GM12873 (cell line): ENCODE data around the gene THRAP3.

Experiments
- TF ChIP-seq, protein P1 (sequence below): IDR thresholded peaks from 2 replicates; pipeline ENCODE4 v1.5.1; 2012; ENCODE audit warnings: low read depth, mild to moderate bottlenecking, moderate library complexity, low read length, control low read depth; ENCODE audit not compliant: insufficient read depth; ENCODE audit errors: missing control alignments

The THRAP3 gene

GRCh38 chr1:36328088-36328480 lies 103.8 kb downstream of the THRAP3 start:
- TF ChIP-seq, protein P1, sequence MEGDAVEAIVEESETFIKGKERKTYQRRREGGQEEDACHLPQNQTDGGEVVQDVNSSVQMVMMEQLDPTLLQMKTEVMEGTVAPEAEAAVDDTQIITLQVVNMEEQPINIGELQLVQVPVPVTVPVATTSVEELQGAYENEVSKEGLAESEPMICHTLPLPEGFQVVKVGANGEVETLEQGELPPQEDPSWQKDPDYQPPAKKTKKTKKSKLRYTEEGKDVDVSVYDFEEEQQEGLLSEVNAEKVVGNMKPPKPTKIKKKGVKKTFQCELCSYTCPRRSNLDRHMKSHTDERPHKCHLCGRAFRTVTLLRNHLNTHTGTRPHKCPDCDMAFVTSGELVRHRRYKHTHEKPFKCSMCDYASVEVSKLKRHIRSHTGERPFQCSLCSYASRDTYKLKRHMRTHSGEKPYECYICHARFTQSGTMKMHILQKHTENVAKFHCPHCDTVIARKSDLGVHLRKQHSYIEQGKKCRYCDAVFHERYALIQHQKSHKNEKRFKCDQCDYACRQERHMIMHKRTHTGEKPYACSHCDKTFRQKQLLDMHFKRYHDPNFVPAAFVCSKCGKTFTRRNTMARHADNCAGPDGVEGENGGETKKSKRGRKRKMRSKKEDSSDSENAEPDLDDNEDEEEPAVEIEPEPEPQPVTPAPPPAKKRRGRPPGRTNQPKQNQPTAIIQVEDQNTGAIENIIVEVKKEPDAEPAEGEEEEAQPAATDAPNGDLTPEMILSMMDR, result peak; percentile 3

GRCh38 chr1:36328713-36329112 lies 104.5 kb downstream of the THRAP3 start:
- TF ChIP-seq, protein P1, result no peak

DNA sequence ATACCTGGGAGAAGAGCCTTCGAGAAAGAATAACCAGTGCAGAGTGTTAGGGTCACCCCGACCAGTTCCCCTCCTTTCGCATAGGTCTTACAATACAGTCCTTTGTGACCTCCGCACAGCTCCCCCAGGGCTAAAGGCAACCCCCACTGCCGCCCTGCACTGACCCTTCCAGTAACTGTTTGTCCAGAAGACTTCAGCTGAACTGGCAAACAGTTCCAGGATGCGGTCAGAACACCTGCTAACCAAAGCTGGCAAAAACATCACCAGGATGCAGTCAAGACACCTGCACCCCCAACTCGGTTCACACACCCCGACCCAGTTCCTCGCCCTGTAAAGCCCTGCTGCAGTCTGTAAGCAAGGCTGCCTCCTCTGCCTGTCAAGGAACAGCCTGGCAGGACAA lies 105.6 kb downstream of the THRAP3 start:
- TF ChIP-seq, protein P1, result no peak

- TF ChIP-seq, protein P1, result no peak
These were observed 106.7 kb downstream of the THRAP3 start for GRCh38 chr1:36330940-36331339.

- TF ChIP-seq, protein P1, result no peak
These were observed 113.6 kb downstream of the THRAP3 start for GRCh38 chr1:36337830-36338229.

- TF ChIP-seq, protein P1, result no peak
These were observed 115.0 kb downstream of the THRAP3 start for GRCh38 chr1:36339215-36339614.

- TF ChIP-seq, protein P1, result no peak
These were observed 115.4 kb downstream of the THRAP3 start for GRCh38 chr1:36339615-36340014.

DNA sequence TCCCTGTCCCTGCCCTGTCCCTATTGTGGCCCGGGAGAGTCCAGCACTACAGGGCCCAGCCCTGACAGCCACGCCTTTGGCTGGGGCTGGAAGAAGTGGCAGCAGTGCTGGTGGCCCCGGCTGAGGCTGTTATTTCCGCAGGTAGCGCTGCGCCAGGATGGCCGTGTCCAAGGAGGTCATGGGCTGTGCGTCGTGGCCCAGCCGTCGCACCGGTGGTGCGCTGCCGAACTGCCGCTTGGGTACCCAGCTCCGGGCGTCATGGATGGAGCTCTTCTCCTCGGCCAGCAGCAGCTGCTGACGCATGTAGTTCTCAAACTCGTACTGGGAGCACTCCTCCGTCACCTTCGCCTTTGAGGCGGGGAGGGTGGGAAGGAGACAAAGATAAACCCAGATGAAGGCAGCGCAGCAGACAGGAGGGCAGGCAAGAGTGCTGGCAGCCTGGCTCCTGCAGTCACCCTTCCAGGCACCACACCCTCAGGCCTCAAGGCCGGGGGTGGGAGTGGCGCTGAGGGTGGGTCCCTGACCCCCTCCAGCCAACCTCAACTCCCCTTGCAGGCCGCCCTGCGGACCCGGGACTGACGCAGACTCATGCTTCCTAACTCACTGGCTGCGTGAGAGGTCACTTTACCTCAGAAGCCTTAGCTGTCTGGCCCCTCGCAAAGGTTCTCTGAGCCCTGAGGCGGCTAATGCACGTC lies 117.5 kb downstream of the THRAP3 start:
- TF ChIP-seq, protein P1, result no peak
